K562 (cell line): Measurements from ENCODE around the gene EML2. TPM values are rescaled to one million over a fixed set of nuclear protein-coding genes. Genes with fewer than 3 reads are reported as not detected.

Experiments used
- ATAC-seq: fragments of 200-7000 bp; cut with Tn5 transposase; 3 replicates; pipeline ENCODE4 v1.9.1; 2020; ENCODE audit warnings: moderate library complexity
- BruUV-seq: library from RNA; stranded (reverse); fragments of 400-500 nt; replicated peaks from 2 replicates; lab custom pipeline; 2021; lab: Mats Ljungman, UMichigan
- CTCF ChIA-PET: fragments of 300-600 bp; formaldehyde crosslinking; extraction: SDS; loops from one replicate; lab custom pipeline; 2021; ENCODE audit warnings: low intra/inter-chr PET ratio; lab: Yijun Ruan, JAX
- POLR2A ChIA-PET: fragments of 300-600, 350-650 bp; sonication (Branson Sonifier 250); formaldehyde crosslinking; extraction: SDS; loops from one replicate; lab custom pipeline; 2021; ENCODE audit warnings: antibody characterized with exemption, inconsistent platforms; lab: Yijun Ruan, JAX
- DNase-seq, 4 experiments: peaks; one replicate each; pipeline versions ENCODE4 v3.0.0 to v3.0.0-alpha.2; 2011 to 2018; ENCODE audit warnings: low spot score in 3 of 4, mixed read lengths in 3 of 4; ENCODE audit errors: extremely low read depth in 1 of 4
- FAIRE-seq: peaks from 2 replicates; lab custom pipeline; 2011; peaks lifted over from hg19 to GRCh38; lab: Jason Lieb, UNC
- H2AFZ ChIP-seq: 2 replicates; pipeline ENCODE4 v1.6.0; 2011; ENCODE audit warnings: low read depth, low read length, control low read depth, inconsistent platforms
- H3K27ac ChIP-seq: fragments of 200-600 bp; 3 replicates; pipeline ENCODE4 v1.8.0; 2011; ENCODE audit warnings: low read depth, mild to moderate bottlenecking, control low read depth, inconsistent platforms, low read length, moderate library complexity, mixed read lengths; ENCODE audit errors: extremely low read depth
- H3K27me3 ChIP-seq, 2 experiments: fragments of 300-600 bp in 1 of 2; 2 replicates in 1 of 2; 3 replicates in 1 of 2; pipeline versions ENCODE4 v1.6.0 to v1.8.0; 2011; ENCODE audit warnings: inconsistent platforms in 2 of 2, low read length in 2 of 2, mild to moderate bottlenecking in 1 of 2, mixed read lengths in 1 of 2, moderate library complexity in 1 of 2; ENCODE audit not compliant: control insufficient read depth in 2 of 2, insufficient read depth in 2 of 2
- H3K36me3 ChIP-seq: fragments of 300-600 bp; 3 replicates; pipeline ENCODE4 v1.8.0; 2011; ENCODE audit warnings: mild to moderate bottlenecking, low read length, inconsistent platforms; ENCODE audit not compliant: control insufficient read depth, insufficient read depth
- H3K4me1 ChIP-seq, 2 experiments: fragments of 200-600 bp in 1 of 2; replicated peaks in 1 of 2; 2 replicates in 1 of 2; 3 replicates in 1 of 2; pipeline versions ENCODE4 v1.5.1 to v1.8.0; 2011; ENCODE audit warnings: inconsistent platforms in 2 of 2, low read length in 2 of 2, mild to moderate bottlenecking in 1 of 2, mixed read lengths in 1 of 2, moderate library complexity in 1 of 2; ENCODE audit not compliant: control insufficient read depth in 2 of 2, insufficient read depth in 2 of 2
- H3K4me2 ChIP-seq: 2 replicates; pipeline ENCODE4 v1.6.1; 2011; ENCODE audit warnings: low read length, control low read depth, inconsistent platforms, mixed read lengths; ENCODE audit not compliant: insufficient read depth
- H3K4me3 ChIP-seq: fragments of 200-600 bp; sonication (generic), shearing (Covaris generic); 2 replicates; pipeline ENCODE4 v1.5.1; 2016; ENCODE audit warnings: control low read depth, inconsistent platforms
- H3K79me2 ChIP-seq: fragments of 200-600 bp; 3 replicates; pipeline ENCODE4 v1.8.0; 2011; ENCODE audit warnings: low read length, inconsistent platforms; ENCODE audit not compliant: control insufficient read depth, insufficient read depth
- H3K9ac ChIP-seq, 2 experiments: 2 replicates each; pipeline versions ENCODE4 v1.6.0 to v1.6.1; 2011; ENCODE audit warnings: low read depth in 2 of 2, low read length in 2 of 2, control low read depth in 1 of 2, inconsistent platforms in 1 of 2, mild to moderate bottlenecking in 1 of 2, mixed read lengths in 1 of 2; ENCODE audit not compliant: insufficient read depth in 1 of 2
- H3K9me1 ChIP-seq: one replicate; pipeline ENCODE4 v1.6.0; 2011; ENCODE audit warnings: inconsistent platforms, mild to moderate bottlenecking, low read length, moderate library complexity; ENCODE audit not compliant: control insufficient read depth, insufficient read depth
- H3K9me3 ChIP-seq: replicated peaks from 2 replicates; pipeline ENCODE4 v1.5.1; 2011; ENCODE audit warnings: low read depth, low read length, inconsistent platforms; ENCODE audit not compliant: control insufficient read depth, insufficient read depth
- H4K20me1 ChIP-seq: replicated peaks from 2 replicates; pipeline ENCODE4 v1.6.1; 2011; ENCODE audit warnings: low read length, inconsistent platforms, mixed read lengths; ENCODE audit not compliant: control insufficient read depth, insufficient read depth
- GTF2E2 ChIP-seq: fragments of 200-800 bp; sonication (Bioruptor generic); IDR thresholded peaks from 2 replicates; pipeline ENCODE4 v1.6.1; 2016; ENCODE audit warnings: missing genetic modification characterization, missing compliant biosample characterization
- KLF10 ChIP-seq: fragments of 250-450 bp; sonication (Bioruptor Pico); IDR thresholded peaks from 2 replicates; pipeline ENCODE4 v1.6.1; 2021; ENCODE audit warnings: matching md5 sums
- MECOM ChIP-seq: fragments of 250-450 bp; sonication (Bioruptor Pico); IDR thresholded peaks from 2 replicates; pipeline ENCODE4 v1.8.0; 2022; ENCODE audit warnings: inconsistent platforms
- NFIX ChIP-seq: fragments of 250-450 bp; sonication (Bioruptor Pico); IDR thresholded peaks from 2 replicates; pipeline ENCODE4 v1.4.0; 2020; ENCODE audit warnings: low read depth, mild to moderate bottlenecking, moderate library complexity
- NR2F6 ChIP-seq: fragments of 450-650 bp; formaldehyde crosslinking; IDR thresholded peaks from 2 replicates; pipeline ENCODE4 v1.4.0; 2020; ENCODE audit warnings: mild to moderate bottlenecking
- POLR2AphosphoS5 ChIP-seq: IDR thresholded peaks from 2 replicates; pipeline ENCODE4 v1.6.1; 2011; ENCODE audit warnings: mild to moderate bottlenecking, low read depth, low read length, moderate library complexity; ENCODE audit not compliant: control insufficient read depth, insufficient read depth
- ZNF584 ChIP-seq: fragments of 200-800 bp; sonication (Bioruptor generic); IDR thresholded peaks from 2 replicates; pipeline ENCODE4 v1.6.1; 2016; ENCODE audit warnings: low read depth, mild to moderate bottlenecking, missing genetic modification characterization, missing compliant biosample characterization
- ZNF589 ChIP-seq: fragments of 200-800 bp; sonication (Bioruptor generic); IDR thresholded peaks from 2 replicates; pipeline ENCODE4 v1.6.1; 2016; ENCODE audit warnings: low read depth, missing genetic modification characterization, missing compliant biosample characterization
- WGBS: fragments of 100-300 bp; shearing (Covaris generic); methylation state at CpG from one replicate; pipeline ENCODE4 v1.1.6; 2016; ENCODE audit warnings: low coverage, mixed read lengths; ENCODE audit not compliant: insufficient coverage; ENCODE audit errors: missing lambda C conversion rate; 5-methylcytosine and 5-hydroxymethylcytosine counted together
- in situ Hi-C: fragments of 300-500 bp; cut with MboI; formaldehyde crosslinking; loops from 4 replicates; pipeline ENCODE4 v1.15.0; 2018; ENCODE audit warnings: inconsistent platforms, mixed read lengths
- intact Hi-C: fragments of 100-400 bp; cut with micrococcal nuclease; formaldehyde crosslinking; loops from 2 replicates; pipeline ENCODE4 v1.14.2; 2022
- polyA plus RNA-seq, 8 experiments: library from polyadenylated mRNA; depleted of rRNA in 4 of 8; stranded (reverse) in 5 of 8; unstranded in 3 of 8; fragments of >200 nt; fragmentation: Nextera tagmentation in 2 of 8; fragmentation: Illumina TruSeq in 1 of 8; extraction: Ambion mirVana in 2 of 8; extraction: Trizol in 1 of 8; gene quantifications; 2 replicates each; pipeline versions ENCODE4 v1.2.1 to v1.2.3, GENCODE V29; 2011 to 2014; ENCODE audit warnings: inconsistent platforms in 1 of 8, missing spikeins in 1 of 8
- total RNA-seq, 7 experiments: library from RNA; depleted of rRNA in 6 of 7; stranded (reverse); fragments of >200 nt in 6 of 7; fragmentation: Illumina TruSeq in 2 of 7; extraction: Trizol in 2 of 7; gene quantifications; 2 replicates each; pipeline versions ENCODE4 v1.2.1 to v1.2.3, GENCODE V29; 2011 to 2021; ENCODE audit warnings: low replicate concordance in 1 of 7
- TF ChIP-seq, protein P1 (sequence below): sonication (generic); formaldehyde crosslinking; IDR thresholded peaks from 2 replicates; pipeline ENCODE4 v1.8.1; 2023; ENCODE audit warnings: mild to moderate bottlenecking, missing genetic modification reagents
- TF ChIP-seq, protein P2 (sequence below): fragments of 450-650 bp; formaldehyde crosslinking; IDR thresholded peaks from 2 replicates; pipeline ENCODE4 v1.4.0; 2022; ENCODE audit warnings: missing genetic modification characterization

Gene EML2
- total and polyA plus RNA-seq, 9 of the 15 experiments (the other 6 are each of a cell fraction or from before 2014, with no cell fraction given): 2.6 to 69.6 (median 24.8) TPM

DNA sequence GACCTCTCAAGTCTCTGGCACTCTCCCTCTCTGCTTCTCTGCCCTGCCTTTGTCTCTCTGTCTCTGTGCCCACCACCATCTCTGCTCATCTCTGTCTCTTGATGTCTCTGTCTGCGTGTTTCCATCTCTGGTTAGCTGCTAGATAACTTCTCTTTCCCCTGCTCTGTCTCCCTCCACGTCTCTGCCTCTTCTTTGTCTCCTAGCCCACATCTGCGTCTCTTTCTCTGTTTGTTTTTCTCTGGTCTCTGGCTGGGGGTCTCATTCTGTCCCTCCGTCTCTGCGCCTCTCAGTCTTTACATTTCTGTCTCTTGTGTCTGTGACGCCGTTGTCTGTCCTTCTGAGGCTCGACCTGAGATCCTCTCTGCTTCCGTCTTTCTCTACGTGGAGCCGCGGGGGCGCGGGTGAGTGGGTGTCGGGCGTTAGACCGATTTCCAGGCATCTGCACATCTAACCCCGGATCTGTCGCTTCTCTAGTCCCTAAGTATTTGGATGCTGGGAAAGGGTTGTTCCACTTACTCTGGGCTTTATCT, 29.2 kb upstream of the EML2 start (continued):
- TF ChIP-seq GTF2E2 (tag): no peak; the same call in 1 of the 2 replicates
- TF ChIP-seq, all 486 proteins: peak for 59

DNA sequence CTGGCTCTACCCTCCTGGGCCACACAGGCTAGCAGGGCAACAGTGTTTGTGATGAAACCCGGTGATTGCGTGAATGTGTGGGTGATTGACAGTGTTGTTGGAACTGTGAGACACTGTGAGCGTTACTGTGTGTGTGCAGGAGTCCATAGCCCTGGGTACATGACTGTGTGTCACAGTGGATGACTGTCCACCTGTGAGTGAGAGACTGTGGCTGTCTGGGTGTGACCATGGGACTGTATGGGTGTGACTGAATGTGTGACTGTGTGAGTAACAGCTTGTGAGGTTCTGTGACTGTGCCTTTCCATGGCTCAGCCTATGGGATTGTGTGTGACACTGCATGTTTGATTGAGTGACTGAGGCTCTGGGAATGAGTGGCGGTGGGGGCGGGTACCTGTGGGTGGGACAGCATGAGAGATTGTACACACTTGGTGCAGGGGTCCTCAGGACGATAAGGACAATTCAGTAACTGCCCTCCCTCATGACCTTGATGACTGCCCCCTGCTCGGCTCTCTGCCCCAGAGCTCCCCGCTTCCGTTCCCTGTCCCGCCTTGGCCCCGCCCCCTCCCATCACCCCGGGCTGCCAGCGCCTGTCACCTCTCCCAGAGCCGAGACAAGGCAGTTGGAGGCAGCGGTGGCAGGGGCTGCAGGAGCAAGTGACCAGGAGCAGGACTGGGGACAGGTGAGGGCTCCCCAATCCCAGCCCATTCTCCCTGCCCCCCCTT, 28.6 kb upstream of the EML2 start, which contains the start of gene GIPR:
TSS of gene GIPR (plus strand) at position 602 of the 722 bp plus-strand sequence. CDS start 1,300 bp downstream, outside the sequence.
- ChIA-PET POLR2A (interaction anchor here (0.6 to 2.7 kb wide), 8 partner anchors 9 to 227 kb away, joined by 3 to 7 read pairs (median 4); no protein-coding TSS in a partner anchor), CTCF (interaction anchor here (0.6 kb wide), 1 partner anchor 14 kb away, joined by 3 read pairs; no protein-coding TSS in a partner anchor)
- peak; percentile 88 to 91 (median 88) for DNase-seq
- H3K4me3 ChIP-seq: peak within 1 kb of the TSS; percentile 58
- in situ Hi-C loops: no loop called here
- H3K27me3 ChIP-seq: no peaks in the 10 kb centered on the region; a peak in 1 of 5 replicates
- no TSS peak for BruUV-seq
- peak within 1 kb of the TSS; percentile 99 for H2AFZ ChIP-seq
- peak; percentile 87 for FAIRE-seq
- peaks cover 15% of the 10 kb centered on the region for H3K36me3 ChIP-seq
- WGBS: under 1% methylated on average over 7 of the region's 15 CpGs
- intact Hi-C loops: no loop called here
- H3K9me1 ChIP-seq: no peaks in the 10 kb centered on the region
- peak within 1 kb of the TSS; percentile 88 to 97 for H3K9ac ChIP-seq
- peaks cover 16 to 40% of the 10 kb centered on the region in 2 experiments; a peak in 4 of 5 replicates for H3K4me1 ChIP-seq
- ATAC-seq: peak; percentile 68
- H3K9me3 ChIP-seq: no peaks in the 10 kb centered on the region
- H3K4me2 ChIP-seq: peak within 1 kb of the TSS; percentile 91
- peaks cover 33% of the 10 kb centered on the region for H3K79me2 ChIP-seq
- peaks cover 3% of the 10 kb centered on the region; the same call in 1 of the 2 replicates for H4K20me1 ChIP-seq
- peak within 1 kb of the TSS; percentile 92 for H3K27ac ChIP-seq
- TF ChIP-seq POLR2AphosphoS5 (peak; percentile 74), NFIX (CRISPR knock-in tag) (no peak), ZNF589 (CRISPR knock-in tag) (0 out of 2 replicates have a peak, but pooled peaks have one; percentile 27), NR2F6 (CRISPR knock-in tag) (no peak), MECOM (no peak), KLF10 (CRISPR knock-in tag) (no peak), ZNF584 (CRISPR knock-in tag) (no peak)
- TF ChIP-seq, protein P1, sequence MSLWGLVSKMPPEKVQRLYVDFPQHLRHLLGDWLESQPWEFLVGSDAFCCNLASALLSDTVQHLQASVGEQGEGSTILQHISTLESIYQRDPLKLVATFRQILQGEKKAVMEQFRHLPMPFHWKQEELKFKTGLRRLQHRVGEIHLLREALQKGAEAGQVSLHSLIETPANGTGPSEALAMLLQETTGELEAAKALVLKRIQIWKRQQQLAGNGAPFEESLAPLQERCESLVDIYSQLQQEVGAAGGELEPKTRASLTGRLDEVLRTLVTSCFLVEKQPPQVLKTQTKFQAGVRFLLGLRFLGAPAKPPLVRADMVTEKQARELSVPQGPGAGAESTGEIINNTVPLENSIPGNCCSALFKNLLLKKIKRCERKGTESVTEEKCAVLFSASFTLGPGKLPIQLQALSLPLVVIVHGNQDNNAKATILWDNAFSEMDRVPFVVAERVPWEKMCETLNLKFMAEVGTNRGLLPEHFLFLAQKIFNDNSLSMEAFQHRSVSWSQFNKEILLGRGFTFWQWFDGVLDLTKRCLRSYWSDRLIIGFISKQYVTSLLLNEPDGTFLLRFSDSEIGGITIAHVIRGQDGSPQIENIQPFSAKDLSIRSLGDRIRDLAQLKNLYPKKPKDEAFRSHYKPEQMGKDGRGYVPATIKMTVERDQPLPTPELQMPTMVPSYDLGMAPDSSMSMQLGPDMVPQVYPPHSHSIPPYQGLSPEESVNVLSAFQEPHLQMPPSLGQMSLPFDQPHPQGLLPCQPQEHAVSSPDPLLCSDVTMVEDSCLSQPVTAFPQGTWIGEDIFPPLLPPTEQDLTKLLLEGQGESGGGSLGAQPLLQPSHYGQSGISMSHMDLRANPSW (CRISPR knock-in tag): no peak
- TF ChIP-seq, protein P2, sequence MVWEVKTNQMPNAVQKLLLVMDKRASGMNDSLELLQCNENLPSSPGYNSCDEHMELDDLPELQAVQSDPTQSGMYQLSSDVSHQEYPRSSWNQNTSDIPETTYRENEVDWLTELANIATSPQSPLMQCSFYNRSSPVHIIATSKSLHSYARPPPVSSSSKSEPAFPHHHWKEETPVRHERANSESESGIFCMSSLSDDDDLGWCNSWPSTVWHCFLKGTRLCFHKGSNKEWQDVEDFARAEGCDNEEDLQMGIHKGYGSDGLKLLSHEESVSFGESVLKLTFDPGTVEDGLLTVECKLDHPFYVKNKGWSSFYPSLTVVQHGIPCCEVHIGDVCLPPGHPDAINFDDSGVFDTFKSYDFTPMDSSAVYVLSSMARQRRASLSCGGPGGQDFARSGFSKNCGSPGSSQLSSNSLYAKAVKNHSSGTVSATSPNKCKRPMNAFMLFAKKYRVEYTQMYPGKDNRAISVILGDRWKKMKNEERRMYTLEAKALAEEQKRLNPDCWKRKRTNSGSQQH: no peak
